IMR-90 (cell line): ENCODE data around the gene RSU1. TPM values are rescaled to one million over a fixed set of nuclear protein-coding genes. Genes with fewer than 3 reads are reported as not detected.

Source experiments
- ATAC-seq: fragments of 200-7000 bp; cut with Tn5 transposase; 2 replicates; pipeline ENCODE4 v1.9.1; 2020; ENCODE audit warnings: low read depth, mild to moderate bottlenecking, moderate library complexity
- BruUV-seq: library from RNA; stranded (reverse); fragments of 400-500 nt; replicated peaks from 2 replicates; lab custom pipeline; 2021; lab: Mats Ljungman, UMichigan
- CTCF ChIA-PET: fragments of 300-600 bp; formaldehyde crosslinking; extraction: SDS; loops from one replicate; lab custom pipeline; 2021; ENCODE audit warnings: antibody characterized with exemption; lab: Yijun Ruan, JAX
- POLR2A ChIA-PET: fragments of 300-600 bp; sonication (Branson Sonifier 250); formaldehyde crosslinking; loops from one replicate; lab custom pipeline; 2022; ENCODE audit warnings: antibody characterized with exemption; ENCODE audit not compliant: unreplicated experiment; lab: Charles Lee
- DNase-seq: peaks from one replicate; pipeline ENCODE4 v3.0.0; 2013
- H2AFZ ChIP-seq: replicated peaks from 2 replicates; pipeline ENCODE3; 2013; ENCODE audit warnings: low read length, mild to moderate bottlenecking; ENCODE audit not compliant: poor library complexity
- H2AK5ac ChIP-seq: 2 replicates; pipeline ENCODE4 v1.6.1; 2013; ENCODE audit warnings: low read depth, low read length, inconsistent platforms
- H2AK9ac ChIP-seq: replicated peaks from 2 replicates; pipeline ENCODE3; 2013; ENCODE audit warnings: mild to moderate bottlenecking, low read depth, low read length, moderate library complexity; ENCODE audit not compliant: poor library complexity
- H2BK120ac ChIP-seq: 2 replicates; pipeline ENCODE4 v1.6.1; 2013; ENCODE audit warnings: low read depth, low read length, inconsistent platforms
- H2BK15ac ChIP-seq: 3 replicates; pipeline ENCODE4 v1.6.1; 2013; ENCODE audit warnings: low read depth, low read length, inconsistent platforms
- H2BK20ac ChIP-seq: 2 replicates; pipeline ENCODE4 v1.6.1; 2013; ENCODE audit warnings: low read depth, mild to moderate bottlenecking, inconsistent platforms, low read length, moderate library complexity
- H2BK5ac ChIP-seq: 2 replicates; pipeline ENCODE4 v1.6.1; 2013; ENCODE audit warnings: mild to moderate bottlenecking, low read depth, low read length, inconsistent platforms; ENCODE audit not compliant: poor library complexity, severe bottlenecking
- H3K14ac ChIP-seq: replicated peaks from 2 replicates; pipeline ENCODE4 v1.6.1; 2013; ENCODE audit warnings: low read depth, low read length, inconsistent platforms
- H3K18ac ChIP-seq: 2 replicates; pipeline ENCODE4 v1.6.1; 2013; ENCODE audit warnings: low read depth, low read length, control low read depth
- H3K23ac ChIP-seq: 2 replicates; pipeline ENCODE4 v1.6.1; 2013; ENCODE audit warnings: low read depth, low read length, inconsistent platforms
- H3K27ac ChIP-seq: 2 replicates; pipeline ENCODE4 v1.5.1; 2013; ENCODE audit warnings: mild to moderate bottlenecking, control low read depth, low read length; ENCODE audit not compliant: insufficient read depth
- H3K27me3 ChIP-seq: 2 replicates; pipeline ENCODE4 v1.6.1; 2013; ENCODE audit warnings: low read length; ENCODE audit not compliant: control insufficient read depth, insufficient read depth
- H3K36me3 ChIP-seq: 2 replicates; pipeline ENCODE4 v1.6.1; 2013; ENCODE audit warnings: low read length, mixed read lengths; ENCODE audit not compliant: control insufficient read depth, insufficient read depth
- H3K4ac ChIP-seq: 2 replicates; pipeline ENCODE4 v1.6.1; 2013; ENCODE audit warnings: low read depth, low read length, inconsistent platforms
- H3K4me1 ChIP-seq: 2 replicates; pipeline ENCODE4 v1.6.1; 2013; ENCODE audit warnings: low read length, mixed read lengths; ENCODE audit not compliant: control insufficient read depth, insufficient read depth
- H3K4me2 ChIP-seq: 2 replicates; pipeline ENCODE4 v1.6.1; 2013; ENCODE audit warnings: low read depth, mild to moderate bottlenecking, control low read depth, low read length, moderate library complexity
- H3K4me3 ChIP-seq: 2 replicates; pipeline ENCODE4 v1.5.1; 2013; ENCODE audit warnings: low read depth, mild to moderate bottlenecking, control low read depth, low read length, moderate library complexity; ENCODE audit not compliant: insufficient read depth
- H3K56ac ChIP-seq: 2 replicates; pipeline ENCODE4 v1.6.1; 2013; ENCODE audit warnings: low read length, inconsistent platforms; ENCODE audit not compliant: insufficient read depth; ENCODE audit errors: extremely low read depth
- H3K79me1 ChIP-seq, 2 experiments: 2 replicates each; pipeline ENCODE4 v1.6.1; 2013; ENCODE audit warnings: low read length in 2 of 2, inconsistent platforms in 1 of 2, low read depth in 1 of 2
- H3K9ac ChIP-seq: 2 replicates; pipeline ENCODE4 v1.6.1; 2013; ENCODE audit warnings: low read depth, low read length, control low read depth
- H3K9me1 ChIP-seq: 2 replicates; pipeline ENCODE4 v1.6.1; 2013; ENCODE audit warnings: low read length, inconsistent platforms; ENCODE audit not compliant: insufficient read depth
- H3K9me3 ChIP-seq: 2 replicates; pipeline ENCODE4 v1.6.1; 2013; ENCODE audit warnings: low read length; ENCODE audit not compliant: control insufficient read depth, insufficient read depth
- H4K20me1 ChIP-seq: 2 replicates; pipeline ENCODE4 v1.6.1; 2013; ENCODE audit warnings: low read length, inconsistent platforms; ENCODE audit not compliant: insufficient read depth
- H4K5ac ChIP-seq: 2 replicates; pipeline ENCODE4 v1.6.1; 2013; ENCODE audit warnings: mild to moderate bottlenecking, low read depth, low read length, control low read depth
- H4K8ac ChIP-seq, 2 experiments: 2 replicates each; pipeline ENCODE4 v1.6.1; 2013; ENCODE audit warnings: low read depth in 2 of 2, low read length in 2 of 2, control low read depth in 1 of 2, inconsistent platforms in 1 of 2
- H4K91ac ChIP-seq: 2 replicates; pipeline ENCODE4 v1.6.1; 2013; ENCODE audit warnings: low read depth, low read length, inconsistent platforms; ENCODE audit not compliant: insufficient read depth
- CEBPB ChIP-seq: IDR thresholded peaks from 2 replicates; pipeline ENCODE4 v1.6.1; 2012; ENCODE audit warnings: low read depth, low read length, improper control_type of control experiment
- CHD1 ChIP-seq: IDR thresholded peaks from 2 replicates; pipeline ENCODE4 v1.6.1; 2012; ENCODE audit warnings: low read depth, low read length, improper control_type of control experiment
- FOS ChIP-seq: fragments of 150-350 bp; IDR thresholded peaks from 2 replicates; pipeline ENCODE4 v1.6.1; 2016; ENCODE audit warnings: low read depth, low read length
- MAZ ChIP-seq: IDR thresholded peaks from 2 replicates; pipeline ENCODE4 v1.6.1; 2012; ENCODE audit warnings: low read depth, mild to moderate bottlenecking, low read length, improper control_type of control experiment, moderate library complexity, borderline replicate concordance
- NFE2L2 ChIP-seq: fragments of 150-350 bp; IDR thresholded peaks from 2 replicates; pipeline ENCODE4 v1.6.1; 2016; ENCODE audit warnings: low read depth, mild to moderate bottlenecking, low read length
- SMC3 ChIP-seq: fragments of 150-350 bp; IDR thresholded peaks from 2 replicates; pipeline ENCODE4 v1.6.1; 2016; ENCODE audit warnings: low read depth, mild to moderate bottlenecking, antibody characterized with exemption, low read length, moderate library complexity
- WGBS, 2 experiments: methylation state at CpG; one replicate each; pipeline versions ENCODE4 v1.1.5 to v1.1.7; 2013; ENCODE audit warnings: missing lambda C conversion rate in 2 of 2; ENCODE audit not compliant: insufficient read length in 1 of 2; ENCODE audit errors: extremely low coverage in 2 of 2; 5-methylcytosine and 5-hydroxymethylcytosine counted together
- dilution Hi-C: fragments of 300-500 bp; cut with HindIII; formaldehyde crosslinking; loops from one replicate; pipeline ENCODE4 v1.14.3; 2018; ENCODE audit warnings: low sequenced_read_pairs; ENCODE audit not compliant: unreplicated experiment
- in situ Hi-C: fragments of 300-500 bp; cut with MboI; formaldehyde crosslinking; loops from 3 replicates; pipeline ENCODE4 v1.14.3; 2019; ENCODE audit warnings: low sequenced_read_pairs, inconsistent platforms, mixed read lengths
- intact Hi-C: fragments of 100-400 bp; cut with micrococcal nuclease; formaldehyde crosslinking; loops from 2 replicates; pipeline ENCODE4 v1.10.0; 2022
- polyA plus RNA-seq, 3 experiments: library from polyadenylated mRNA; depleted of rRNA; stranded (reverse); fragments of >200 nt; gene quantifications; 2 replicates each; pipeline ENCODE4 v1.2.3, GENCODE V29; 2012; ENCODE audit warnings: low replicate concordance in 1 of 3
- total RNA-seq: library from RNA; depleted of rRNA; stranded (reverse); fragments of >200 nt; gene quantifications from 2 replicates; pipeline ENCODE4 v1.2.3, GENCODE V29; 2012
- TF ChIP-seq, protein P1 (sequence below): conservative IDR thresholded peaks from 2 replicates; pipeline ENCODE4 v1.5.1; 2012; ENCODE audit warnings: mild to moderate bottlenecking, low read depth, low read length, improper control_type of control experiment
- TF ChIP-seq, protein P2 (sequence below): fragments of 150-350 bp; IDR thresholded peaks from 2 replicates; pipeline ENCODE4 v1.6.1; 2017; ENCODE audit warnings: mild to moderate bottlenecking, antibody characterized with exemption, low read length, low read depth

RSU1 gene
- total and polyA plus RNA-seq, 2 of the 4 experiments (the other 2 are of a cell fraction): 134 to 148 TPM

DNA sequence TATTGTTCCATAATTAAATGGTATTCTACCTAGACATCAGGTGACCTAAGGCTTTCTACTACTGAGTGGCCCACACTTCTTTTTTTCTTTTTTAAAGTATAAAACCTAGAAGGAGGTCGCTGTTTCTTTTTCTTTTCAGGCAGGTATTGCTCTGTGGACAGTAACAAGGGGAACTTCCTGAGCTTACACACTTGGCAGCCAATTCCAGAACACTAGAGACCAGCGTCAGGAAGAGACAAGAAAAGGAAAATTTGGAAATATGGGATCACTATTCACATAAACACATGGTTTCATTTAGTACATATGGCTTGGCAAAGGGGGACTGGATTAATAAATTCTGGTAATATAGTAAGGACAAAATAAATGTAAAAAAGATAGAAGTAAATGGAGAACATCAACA, 141.9 kb downstream of the RSU1 start:
- POLR2A ChIA-PET: no interaction called here
- H3K27me3 ChIP-seq: no peaks in the 10 kb centered on the region

More for the DNA sequence above, 141.9 kb downstream of the RSU1 start:
- H3K56ac ChIP-seq: no peak overlapping the region
- no peak overlapping the region for H3K4ac ChIP-seq
- no peak overlapping the region for H2AK5ac ChIP-seq
- dilution Hi-C loops (no loop called here), intact Hi-C loops (no loop called here), in situ Hi-C loops (no loop called here)
- ATAC-seq (no peak), DNase-seq (no peak)
- H2AK9ac ChIP-seq: no peak overlapping the region
- H3K36me3 ChIP-seq: no peaks in the 10 kb centered on the region
- H3K9me3 ChIP-seq: no peaks in the 10 kb centered on the region
- no peak overlapping the region for H3K14ac ChIP-seq
- H2BK20ac ChIP-seq: no peak overlapping the region
- no peak overlapping the region for H3K18ac ChIP-seq
- H2BK15ac ChIP-seq: no peak overlapping the region
- H3K4me3 ChIP-seq: no peak overlapping the region
- no peak overlapping the region for H3K4me2 ChIP-seq
- CTCF ChIA-PET: interaction anchor here (0.7 kb wide), 1 partner anchor 1123 kb away, joined by 4 read pairs; no protein-coding TSS in a partner anchor
- peaks cover 4 to 12% of the 10 kb centered on the region in 2 experiments; a peak in 3 of 4 replicates for H3K79me1 ChIP-seq
- no CpG with 5 or more reads among the region's 2 CpGs for WGBS, 2 experiments
- H4K8ac ChIP-seq: no peak overlapping the region
- BruUV-seq: no TSS peak
- H4K20me1 ChIP-seq: peaks cover 13% of the 10 kb centered on the region; the same call in 1 of the 2 replicates
- TF ChIP-seq FOS (no peak), NFE2L2 (no peak), CHD1 (no peak), CEBPB (no peak), MAZ (no peak), SMC3 (no peak)
- TF ChIP-seq, protein P1, sequence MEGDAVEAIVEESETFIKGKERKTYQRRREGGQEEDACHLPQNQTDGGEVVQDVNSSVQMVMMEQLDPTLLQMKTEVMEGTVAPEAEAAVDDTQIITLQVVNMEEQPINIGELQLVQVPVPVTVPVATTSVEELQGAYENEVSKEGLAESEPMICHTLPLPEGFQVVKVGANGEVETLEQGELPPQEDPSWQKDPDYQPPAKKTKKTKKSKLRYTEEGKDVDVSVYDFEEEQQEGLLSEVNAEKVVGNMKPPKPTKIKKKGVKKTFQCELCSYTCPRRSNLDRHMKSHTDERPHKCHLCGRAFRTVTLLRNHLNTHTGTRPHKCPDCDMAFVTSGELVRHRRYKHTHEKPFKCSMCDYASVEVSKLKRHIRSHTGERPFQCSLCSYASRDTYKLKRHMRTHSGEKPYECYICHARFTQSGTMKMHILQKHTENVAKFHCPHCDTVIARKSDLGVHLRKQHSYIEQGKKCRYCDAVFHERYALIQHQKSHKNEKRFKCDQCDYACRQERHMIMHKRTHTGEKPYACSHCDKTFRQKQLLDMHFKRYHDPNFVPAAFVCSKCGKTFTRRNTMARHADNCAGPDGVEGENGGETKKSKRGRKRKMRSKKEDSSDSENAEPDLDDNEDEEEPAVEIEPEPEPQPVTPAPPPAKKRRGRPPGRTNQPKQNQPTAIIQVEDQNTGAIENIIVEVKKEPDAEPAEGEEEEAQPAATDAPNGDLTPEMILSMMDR: no peak
- TF ChIP-seq, protein P2, sequence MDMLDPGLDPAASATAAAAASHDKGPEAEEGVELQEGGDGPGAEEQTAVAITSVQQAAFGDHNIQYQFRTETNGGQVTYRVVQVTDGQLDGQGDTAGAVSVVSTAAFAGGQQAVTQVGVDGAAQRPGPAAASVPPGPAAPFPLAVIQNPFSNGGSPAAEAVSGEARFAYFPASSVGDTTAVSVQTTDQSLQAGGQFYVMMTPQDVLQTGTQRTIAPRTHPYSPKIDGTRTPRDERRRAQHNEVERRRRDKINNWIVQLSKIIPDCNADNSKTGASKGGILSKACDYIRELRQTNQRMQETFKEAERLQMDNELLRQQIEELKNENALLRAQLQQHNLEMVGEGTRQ: no peak
- H3K4me1 ChIP-seq: no peaks in the 10 kb centered on the region
- no peak overlapping the region for H2BK120ac ChIP-seq
- no peak overlapping the region for H4K91ac ChIP-seq
- H3K23ac ChIP-seq: no peak overlapping the region
- no peak overlapping the region for H3K9ac ChIP-seq
- H3K27ac ChIP-seq: no peak overlapping the region
- no peak overlapping the region for H2BK5ac ChIP-seq
- H2AFZ ChIP-seq: no peak overlapping the region
- no peaks in the 10 kb centered on the region for H3K9me1 ChIP-seq
- no peak overlapping the region for H4K5ac ChIP-seq
